SKM-1 treated with dmso at 0.1 percent for 144 hours (cell line): ENCODE data around the gene MCF2.
"Not testable (repeated sequence)": the region's sequence is repeated elsewhere in the genome, so short reads cannot be mapped to it uniquely, and the experiment has no call there.

Experiments used
- DNase-seq: peaks from one replicate; lab custom pipeline; 2025; ENCODE audit not compliant: unreplicated experiment; lab: John Stamatoyannopoulos, UW

MCF2 gene, protein sequence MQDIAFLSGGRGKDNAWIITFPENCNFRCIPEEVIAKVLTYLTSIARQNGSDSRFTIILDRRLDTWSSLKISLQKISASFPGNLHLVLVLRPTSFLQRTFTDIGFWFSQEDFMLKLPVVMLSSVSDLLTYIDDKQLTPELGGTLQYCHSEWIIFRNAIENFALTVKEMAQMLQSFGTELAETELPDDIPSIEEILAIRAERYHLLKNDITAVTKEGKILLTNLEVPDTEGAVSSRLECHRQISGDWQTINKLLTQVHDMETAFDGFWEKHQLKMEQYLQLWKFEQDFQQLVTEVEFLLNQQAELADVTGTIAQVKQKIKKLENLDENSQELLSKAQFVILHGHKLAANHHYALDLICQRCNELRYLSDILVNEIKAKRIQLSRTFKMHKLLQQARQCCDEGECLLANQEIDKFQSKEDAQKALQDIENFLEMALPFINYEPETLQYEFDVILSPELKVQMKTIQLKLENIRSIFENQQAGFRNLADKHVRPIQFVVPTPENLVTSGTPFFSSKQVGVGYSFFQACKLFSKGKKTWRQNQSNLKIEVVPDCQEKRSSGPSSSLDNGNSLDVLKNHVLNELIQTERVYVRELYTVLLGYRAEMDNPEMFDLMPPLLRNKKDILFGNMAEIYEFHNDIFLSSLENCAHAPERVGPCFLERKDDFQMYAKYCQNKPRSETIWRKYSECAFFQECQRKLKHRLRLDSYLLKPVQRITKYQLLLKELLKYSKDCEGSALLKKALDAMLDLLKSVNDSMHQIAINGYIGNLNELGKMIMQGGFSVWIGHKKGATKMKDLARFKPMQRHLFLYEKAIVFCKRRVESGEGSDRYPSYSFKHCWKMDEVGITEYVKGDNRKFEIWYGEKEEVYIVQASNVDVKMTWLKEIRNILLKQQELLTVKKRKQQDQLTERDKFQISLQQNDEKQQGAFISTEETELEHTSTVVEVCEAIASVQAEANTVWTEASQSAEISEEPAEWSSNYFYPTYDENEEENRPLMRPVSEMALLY

GRCh38 chrX:139708067-139708466, at the start of gene MCF2:
Gene MCF2, minus strand, starts transcription at chrX:139708167. Its CDS starts 56,423 bp downstream, at chrX:139651744.
- DNase-seq: no peak

- DNase-seq: no peak
Observed at GRCh38 chrX:139751053-139751452, 43.1 kb upstream of the MCF2 start.

GRCh38 chrX:139750390-139750789, 42.4 kb upstream of the MCF2 start:
- no peak for DNase-seq

DNA sequence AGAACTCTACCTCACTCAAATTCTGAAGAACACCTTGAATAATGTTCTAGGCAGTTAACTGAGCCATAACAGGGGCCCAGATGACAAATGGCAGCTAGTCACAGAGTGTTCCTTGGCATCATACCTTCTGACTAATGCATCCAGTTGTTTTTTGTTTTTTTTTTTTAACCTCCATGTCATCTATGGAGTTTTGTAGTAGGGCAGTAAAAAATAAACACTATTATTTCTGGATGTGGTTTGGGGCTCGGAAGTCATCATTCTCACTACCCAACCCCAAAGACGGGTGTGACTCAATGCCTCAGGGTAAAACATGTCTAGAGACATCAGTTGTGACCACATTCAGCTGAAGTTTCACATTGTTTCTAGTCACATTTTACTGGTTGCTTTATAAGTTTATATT, 31.2 kb upstream of the MCF2 start:
- DNase-seq: no peak

DNA sequence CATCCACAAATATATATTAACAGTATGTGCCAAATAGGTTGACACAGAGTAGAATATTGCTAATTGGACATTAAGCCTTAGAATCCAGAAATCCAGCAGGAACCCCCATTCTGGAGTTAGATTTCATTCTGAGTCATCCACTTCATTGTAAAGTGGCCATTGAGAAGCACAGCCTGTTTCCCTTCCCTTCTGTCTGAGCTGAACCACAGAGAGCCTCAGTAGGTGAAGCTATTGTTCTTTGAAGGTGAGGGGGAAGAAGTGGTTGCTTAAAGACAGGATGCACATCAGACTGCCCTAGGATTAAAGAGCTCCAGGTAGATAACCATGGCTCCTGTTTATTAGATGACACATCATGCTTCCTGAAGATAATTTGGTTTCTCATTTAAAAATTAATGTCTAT, 30.6 kb upstream of the MCF2 start:
- DNase-seq: no peak

GRCh38 chrX:139736151-139736550, 28.2 kb upstream of the MCF2 start:
- DNase-seq: no peak

DNA sequence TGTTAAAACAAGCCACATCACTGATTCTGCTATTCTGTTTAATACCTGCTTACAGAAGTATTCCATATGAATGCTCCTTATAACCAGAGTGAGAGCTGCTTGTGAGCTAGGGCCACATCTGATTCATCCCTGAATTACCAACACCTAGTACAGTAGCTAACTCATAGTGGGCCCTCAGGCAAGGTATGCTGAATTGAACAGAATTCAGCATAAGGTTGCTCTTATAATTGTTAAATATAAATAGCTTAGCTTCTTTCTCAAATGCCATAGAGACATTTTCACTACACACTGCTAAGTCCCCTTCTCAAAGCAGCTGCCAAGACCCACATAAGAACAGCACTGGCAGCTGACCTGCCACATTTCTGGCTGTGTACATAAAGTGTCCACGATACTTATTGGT, 27.0 kb upstream of the MCF2 start:
- no peak for DNase-seq

DNA sequence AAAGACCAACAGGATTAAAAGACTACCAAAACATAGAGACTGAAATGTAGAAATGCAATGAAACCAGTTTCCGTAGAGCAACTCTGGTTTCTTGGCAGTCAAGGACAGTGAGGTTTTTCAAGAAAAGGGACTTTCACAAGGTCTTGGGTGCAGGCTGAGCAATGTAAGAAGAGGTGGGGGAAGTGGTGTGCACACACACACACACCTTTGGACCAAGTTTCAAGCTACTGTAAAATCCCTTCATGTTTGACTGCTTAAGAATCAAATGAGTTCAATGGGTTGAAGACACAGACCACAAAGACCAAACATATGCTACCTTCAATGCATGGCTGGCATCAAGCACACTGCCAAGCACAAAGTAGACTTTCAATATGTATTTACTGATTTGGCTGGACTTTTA, 17.8 kb upstream of the MCF2 start:
- no peak for DNase-seq

DNA sequence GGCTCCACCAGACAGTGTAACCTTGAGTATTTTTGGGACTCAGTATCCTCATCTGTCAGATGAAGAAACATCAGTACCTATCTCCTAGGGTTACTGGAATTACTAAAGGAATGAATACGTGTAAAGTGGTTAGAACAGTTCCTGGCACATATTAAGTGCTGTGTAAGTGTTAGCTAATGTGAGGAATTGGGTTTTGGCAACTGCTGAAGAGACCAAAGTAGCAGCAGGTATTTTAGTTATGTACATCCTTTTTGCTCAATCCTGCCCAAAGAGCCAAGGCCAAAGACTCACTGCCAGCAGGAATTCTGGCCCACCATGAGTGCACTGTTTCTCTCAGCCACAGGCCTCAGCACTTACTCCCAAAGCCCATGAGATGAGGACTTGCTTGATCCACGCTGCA, 16.7 kb upstream of the MCF2 start:
- DNase-seq: no peak

DNA sequence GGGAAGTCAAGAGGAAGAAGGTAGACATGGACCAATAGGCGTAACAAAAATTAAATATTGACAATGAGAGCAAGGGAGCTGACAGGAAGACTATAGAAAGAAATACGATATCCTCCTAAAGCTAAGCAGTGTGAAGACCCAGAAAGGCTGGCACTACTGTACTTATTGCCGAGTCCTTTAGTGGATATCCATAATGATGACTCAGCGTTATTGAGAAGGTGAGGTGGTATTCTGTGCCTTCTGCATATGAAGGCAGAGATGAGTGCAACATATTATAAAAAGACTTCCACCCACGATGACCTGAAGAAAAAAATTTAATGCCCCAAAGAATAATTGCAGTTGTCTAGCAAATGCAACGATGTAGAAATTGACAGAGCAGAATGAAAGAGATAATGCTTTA, 13.0 kb upstream of the MCF2 start:
- no peak for DNase-seq

- no peak for DNase-seq
Observed at GRCh38 chrX:139720136-139720535, 12.2 kb upstream of the MCF2 start.

DNA sequence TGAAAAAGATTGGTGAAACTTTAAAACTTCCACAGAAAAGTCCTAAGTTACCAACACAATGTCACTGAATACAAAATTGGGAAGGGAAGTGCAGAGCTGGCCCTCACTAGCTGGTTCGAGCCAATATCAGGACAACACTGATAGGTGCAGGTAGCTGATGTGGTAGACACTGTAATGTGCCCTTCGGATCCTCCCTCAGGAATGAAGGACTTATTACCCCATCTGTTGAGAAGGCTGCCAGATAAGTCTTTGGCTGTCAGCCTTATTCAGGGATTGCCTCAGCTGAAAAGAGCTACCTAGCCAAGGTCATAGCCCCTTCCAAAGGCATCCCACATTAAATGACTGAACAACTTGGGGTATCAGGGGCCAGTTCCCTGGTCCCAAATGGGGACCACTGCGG, 5.3 kb downstream of the MCF2 start:
- DNase-seq: no peak

GRCh38 chrX:139692908-139693307, 15.1 kb downstream of the MCF2 start:
- no peak for DNase-seq

- DNase-seq: no peak
Observed at GRCh38 chrX:139692506-139692849, 15.5 kb downstream of the MCF2 start.

DNA sequence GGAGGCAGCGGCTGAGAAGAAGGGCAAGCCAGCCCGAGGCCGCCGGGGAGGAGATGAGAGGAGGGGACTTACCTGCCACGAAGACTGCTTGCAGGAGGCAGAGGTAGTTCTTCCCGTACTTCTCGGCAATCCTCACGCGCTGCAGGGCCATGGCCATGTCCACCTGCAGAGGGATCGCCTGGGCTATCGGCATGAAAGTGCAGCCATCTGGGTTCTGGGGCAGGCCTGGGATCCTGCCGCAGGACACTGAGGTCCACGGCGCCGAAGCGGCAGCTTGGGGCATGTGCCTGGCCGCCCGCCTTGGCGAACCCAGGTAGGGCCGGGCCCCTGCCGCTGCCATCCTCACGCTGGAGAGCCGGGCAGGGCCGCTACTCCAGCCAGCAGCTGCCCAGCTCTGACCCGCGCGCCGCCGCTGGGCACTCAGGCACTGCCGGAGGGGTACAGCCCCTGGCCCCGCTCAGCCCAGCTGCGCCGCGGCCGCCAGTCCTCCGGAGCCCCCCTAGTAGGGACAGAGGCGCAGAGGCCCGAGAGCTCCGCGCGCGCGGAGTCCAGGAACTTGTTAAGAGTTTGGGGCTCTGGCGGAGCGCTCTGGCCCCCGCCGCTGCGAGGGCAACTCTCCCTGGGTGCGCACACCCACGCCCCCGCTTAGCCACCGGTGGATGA, 16.0 kb downstream of the MCF2 start:
- DNase-seq: no peak

GRCh38 chrX:139691493-139691842, 16.5 kb downstream of the MCF2 start:
- DNase-seq: no peak

- DNase-seq: not testable (repeated sequence)
Observed at GRCh38 chrX:139685175-139685574, 22.8 kb downstream of the MCF2 start.

GRCh38 chrX:139680356-139680755, 27.6 kb downstream of the MCF2 start:
- no peak for DNase-seq

GRCh38 chrX:139647597-139647996, 60.4 kb downstream of the MCF2 start:
- DNase-seq: no peak

DNA sequence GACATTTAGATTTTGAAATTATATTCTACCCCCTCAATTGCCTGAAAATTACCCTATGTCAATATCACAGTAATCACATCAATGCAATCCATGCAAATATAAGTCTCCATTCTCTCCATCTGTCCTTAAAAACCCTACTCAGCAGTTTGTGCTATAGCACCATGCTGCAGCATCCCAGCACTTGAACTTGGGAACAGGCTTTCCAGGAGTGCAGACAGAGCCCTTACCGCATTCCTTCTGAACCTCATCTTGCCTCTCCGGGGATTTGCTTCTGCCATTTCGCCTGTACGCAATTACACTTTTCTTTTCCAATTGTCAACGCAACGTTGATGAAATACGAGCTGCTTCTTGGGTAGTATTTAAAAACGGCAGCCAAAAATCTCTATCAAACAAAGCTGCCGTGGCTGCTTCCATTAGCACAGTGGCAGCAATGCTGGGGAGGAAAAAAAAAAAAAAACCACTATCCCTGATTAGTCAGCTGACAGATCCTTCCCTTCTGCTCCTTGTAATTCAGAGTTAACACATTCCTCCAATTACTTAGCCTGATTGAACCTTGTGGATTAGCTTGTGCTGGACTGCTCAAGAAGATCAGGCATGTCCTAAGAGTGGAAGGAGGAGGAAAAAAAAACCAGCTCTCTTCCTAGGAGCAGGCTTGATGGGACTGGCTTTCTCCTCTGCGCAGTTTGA, 65.6 kb downstream of the MCF2 start:
- no peak for DNase-seq

- no peak for DNase-seq
Observed at GRCh38 chrX:139640259-139640658, 67.7 kb downstream of the MCF2 start.
